K562 (cell line): ENCODE measurements around the gene TP53BP1. TPM values are rescaled to one million over a fixed set of nuclear protein-coding genes. Genes with fewer than 3 reads are reported as not detected.
A peak's percentile ranks its signal among the peaks of the same experiment; 100 is the strongest.

Experiments used
- CCAR2 ChIP-seq: fragments of 200-400 bp; formaldehyde crosslinking; IDR thresholded peaks from 2 replicates; pipeline ENCODE4 v1.6.1; 2017; ENCODE audit warnings: mild to moderate bottlenecking, low read depth, low read length
- FUS ChIP-seq: fragments of 200-400 bp; formaldehyde crosslinking; optimal IDR thresholded peaks from 2 replicates; pipeline ENCODE3; 2017; ENCODE audit warnings: low read depth, low read length
- JUN ChIP-seq, 2 experiments: sonication (generic) in 1 of 2; formaldehyde crosslinking in 1 of 2; IDR thresholded peaks; 2 replicates each; pipeline versions ENCODE4 v1.6.1 to v1.8.0; 2012 to 2022; ENCODE audit warnings: borderline replicate concordance in 2 of 2, mild to moderate bottlenecking in 2 of 2, improper control_type of control experiment in 1 of 2, low read depth in 1 of 2, low read length in 1 of 2, missing genetic modification reagents in 1 of 2
- NCOA4 ChIP-seq: fragments of 450-650 bp; IDR thresholded peaks from 2 replicates; pipeline ENCODE4 v1.6.1; 2018; ENCODE audit warnings: mild to moderate bottlenecking; ENCODE audit not compliant: partially characterized antibody
- RNF219 ChIP-seq: fragments of 250-450 bp; sonication (Bioruptor Pico); IDR thresholded peaks from 2 replicates; pipeline ENCODE4 v1.5.0; 2022; ENCODE audit warnings: mild to moderate bottlenecking
- ZBTB9 ChIP-seq: fragments of 450-650 bp; formaldehyde crosslinking; IDR thresholded peaks from 2 replicates; pipeline ENCODE4 v1.4.0; 2020; ENCODE audit warnings: mild to moderate bottlenecking, moderate library complexity
- ZFX ChIP-seq: sonication (generic); formaldehyde crosslinking; IDR thresholded peaks from 2 replicates; pipeline ENCODE4 v1.8.0; 2022; ENCODE audit warnings: mild to moderate bottlenecking, missing genetic modification reagents, moderate library complexity
- ZNF398 ChIP-seq: fragments of 250-450 bp; sonication (Bioruptor Pico); IDR thresholded peaks from 2 replicates; pipeline ENCODE4 v1.8.0; 2021; ENCODE audit warnings: moderate library complexity, mild to moderate bottlenecking, inconsistent platforms
- ZSCAN32 ChIP-seq: fragments of 450-650 bp; formaldehyde crosslinking; IDR thresholded peaks from 2 replicates; pipeline ENCODE4 v1.4.0; 2020; ENCODE audit warnings: mild to moderate bottlenecking, moderate library complexity
- polyA plus RNA-seq, 8 experiments: library from polyadenylated mRNA; depleted of rRNA in 4 of 8; stranded (reverse) in 5 of 8; unstranded in 3 of 8; fragments of >200 nt; fragmentation: Nextera tagmentation in 2 of 8; fragmentation: Illumina TruSeq in 1 of 8; extraction: Ambion mirVana in 2 of 8; extraction: Trizol in 1 of 8; gene quantifications; 2 replicates each; pipeline versions ENCODE4 v1.2.1 to v1.2.3, GENCODE V29; 2011 to 2014; ENCODE audit warnings: inconsistent platforms in 1 of 8, missing spikeins in 1 of 8
- total RNA-seq, 7 experiments: library from RNA; depleted of rRNA in 6 of 7; stranded (reverse); fragments of >200 nt in 6 of 7; fragmentation: Illumina TruSeq in 2 of 7; extraction: Trizol in 2 of 7; gene quantifications; 2 replicates each; pipeline versions ENCODE4 v1.2.1 to v1.2.3, GENCODE V29; 2011 to 2021; ENCODE audit warnings: low replicate concordance in 1 of 7

TP53BP1 gene
- total and polyA plus RNA-seq, 9 of the 15 experiments (the other 6 are each of a cell fraction or from before 2014, with no cell fraction given) = 5.7 to 63.3 (median 30.9) TPM

- TF ChIP-seq NCOA4 (no peak), JUN (IDR thresholded peaks at IDR 0.05; ENCODE audit: borderline replicate concordance, low read depth, low read length) (no peak), JUN (CRISPR knock-in tag; IDR thresholded peaks at IDR 0.05; ENCODE audit: borderline replicate concordance) (no peak), RNF219 (CRISPR knock-in tag) (no peak), ZBTB9 (CRISPR knock-in tag) (no peak), ZSCAN32 (no peak), ZNF398 (no peak), FUS (no peak), ZFX (CRISPR knock-in tag) (peak; percentile 71), CCAR2 (no peak)
These were observed 17.4 kb upstream of the TP53BP1 start (continued) for GRCh38 chr15:43510200-43511011.
